Measurements from ENCODE around the gene SPI1. TPM values are rescaled to one million over a fixed set of nuclear protein-coding genes. Genes with fewer than 3 reads are reported as not detected.
"Not testable (repeated sequence)": the region's sequence is repeated elsewhere in the genome, so short reads cannot be mapped to it uniquely, and the experiment has no call there.

SPI1 gene
- total and polyA plus RNA-seq, 12 donors: 3.4 to 38.9 (median 7.5) TPM

- H3K36me3 ChIP-seq: peaks cover 0 to 98% (median 31%) of the 10 kb centered on the region in 9 donors
- peaks cover 2 to 98% (median 34%) of the 10 kb centered on the region in 9 donors for H3K4me1 ChIP-seq
- WGBS, 2 donors: 53 to 54% methylated on average over 9 of the region's 9 CpGs
- intact Hi-C loops (cut with DNase I): no loop called here
- DNase-seq (no peak), ATAC-seq (no peak)
- H3K4me3 ChIP-seq: no peak overlapping the region
- no peak for TF ChIP-seq CTCF (IDR thresholded peaks at IDR 0.05)
- peak overlapping the region in 5 of 10 donors; percentile 30 to 51 (median 35) for H3K27ac ChIP-seq
- H3K9me3 ChIP-seq: no peaks in the 10 kb centered on the region
- H3K27me3 ChIP-seq: no peaks in the 10 kb centered on the region
Observed at GRCh38 chr11:47335733-47336132, 42.6 kb downstream of the SPI1 start.

GRCh38 chr11:47334699-47335411 is 43.5 kb downstream of the SPI1 start:
- DNase-seq; H3K9me3 ChIP-seq; ATAC-seq; H3K27me3 ChIP-seq; H3K4me3 ChIP-seq; intact Hi-C loops (cut with DNase I): not testable (repeated sequence)
- 84 to 88% methylated on average over 16 of the region's 16 CpGs for WGBS, 2 donors
- Histone ChIP-seq H3K4me1 (peaks cover 6 to 98% (median 40%) of the 10 kb centered on the region in 9 donors), H3K36me3 (peaks cover 0 to 98% (median 28%) of the 10 kb centered on the region in 9 donors), H3K27ac (peak overlapping the region in 5 of 10 donors; percentile 10 to 44 (median 35))

GRCh38 chr11:47333886-47334443 is 44.4 kb downstream of the SPI1 start:
- Histone ChIP-seq H3K9me3 (no peaks in the 10 kb centered on the region), H3K27ac (peak overlapping the region in 3 of 10 donors; percentile 34 to 63 (median 44)), H3K4me3 (no peak overlapping the region), H3K4me1 (peaks cover 14 to 100% (median 44%) of the 10 kb centered on the region in 9 donors), H3K27me3 (no peaks in the 10 kb centered on the region), H3K36me3 (peaks cover 0 to 98% (median 23%) of the 10 kb centered on the region in 9 donors)
- TF ChIP-seq CTCF (IDR thresholded peaks at IDR 0.05): no peak
- DNase-seq: no peak
- WGBS, 2 donors: 74 to 75% methylated on average over 8 of the region's 8 CpGs
- ATAC-seq: no peak
- intact Hi-C loops (cut with DNase I): no loop called here

GRCh38 chr11:47333526-47333845 is 44.9 kb downstream of the SPI1 start:
- no peaks in the 10 kb centered on the region for H3K9me3 ChIP-seq
- peaks cover 16 to 100% (median 49%) of the 10 kb centered on the region in 9 donors for H3K4me1 ChIP-seq
- peak overlapping the region in 6 of 10 donors; percentile 11 to 84 (median 36) for H3K27ac ChIP-seq
- intact Hi-C loops (cut with DNase I): no loop called here
- ATAC-seq (no peak), DNase-seq (no peak)
- H3K36me3 ChIP-seq: peaks cover 0 to 98% (median 19%) of the 10 kb centered on the region in 9 donors
- no peaks in the 10 kb centered on the region for H3K27me3 ChIP-seq
- H3K4me3 ChIP-seq: no peak overlapping the region
- no peak for TF ChIP-seq CTCF (IDR thresholded peaks at IDR 0.05)
- 60 to 75% methylated on average over 14 of the region's 14 CpGs for WGBS, 2 donors
